ENCODE measurements around the gene NCAPD3. TPM values are rescaled to one million over a fixed set of nuclear protein-coding genes. Genes with fewer than 3 reads are reported as not detected.

NCAPD3 gene
- total and polyA plus RNA-seq, 2 of the 13 experiments (the other 11 are each of a cell fraction or from before 2014, with no cell fraction given) = 20.7 to 25.6 TPM

DNA sequence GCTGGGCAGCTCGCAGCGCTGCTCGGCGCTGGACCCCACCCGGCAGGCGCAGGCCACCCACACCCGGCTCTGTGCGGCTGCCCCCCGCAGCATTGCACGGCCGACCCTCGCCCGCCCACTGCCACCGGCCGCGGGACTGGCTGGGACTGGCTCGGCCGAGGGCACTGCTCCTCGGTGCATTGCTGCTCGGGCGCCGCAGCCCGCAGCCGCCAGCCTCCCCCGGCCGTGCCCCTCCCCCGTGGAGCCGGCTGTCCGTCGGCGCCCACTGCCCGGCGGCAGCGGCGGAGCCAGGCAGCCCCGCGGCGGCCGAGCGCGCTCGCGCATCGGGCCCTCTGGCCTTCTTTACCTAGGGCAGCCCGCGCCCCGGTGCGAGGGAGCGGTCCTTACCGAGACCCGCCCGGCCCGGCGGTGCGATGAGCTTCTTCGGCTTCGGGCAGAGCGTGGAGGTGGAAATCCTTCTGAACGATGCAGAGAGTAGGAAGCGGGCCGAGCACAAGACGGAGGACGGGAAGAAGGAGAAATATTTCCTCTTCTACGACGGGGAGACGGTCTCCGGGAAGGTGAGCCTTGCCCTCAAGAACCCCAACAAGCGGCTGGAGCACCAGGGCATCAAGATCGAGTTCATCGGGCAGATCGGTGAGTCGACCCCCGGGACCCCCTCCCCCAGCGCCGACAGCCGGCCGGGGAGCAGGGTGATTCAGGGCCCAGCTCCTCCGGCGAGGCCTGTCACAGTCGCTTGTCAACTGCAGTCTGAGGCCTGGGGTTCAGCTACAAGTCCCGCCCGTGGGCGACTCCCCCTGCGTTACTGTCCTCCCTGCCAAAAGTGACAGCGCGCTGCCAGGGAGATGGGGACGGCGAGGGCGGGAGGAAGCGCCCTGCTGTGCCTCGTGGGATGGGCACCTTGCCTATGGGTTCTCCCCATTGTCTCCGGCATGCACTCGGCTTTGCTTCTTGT lies 1.2 kb upstream of the NCAPD3 start (continued):
- TF ChIP-seq, protein P1, sequence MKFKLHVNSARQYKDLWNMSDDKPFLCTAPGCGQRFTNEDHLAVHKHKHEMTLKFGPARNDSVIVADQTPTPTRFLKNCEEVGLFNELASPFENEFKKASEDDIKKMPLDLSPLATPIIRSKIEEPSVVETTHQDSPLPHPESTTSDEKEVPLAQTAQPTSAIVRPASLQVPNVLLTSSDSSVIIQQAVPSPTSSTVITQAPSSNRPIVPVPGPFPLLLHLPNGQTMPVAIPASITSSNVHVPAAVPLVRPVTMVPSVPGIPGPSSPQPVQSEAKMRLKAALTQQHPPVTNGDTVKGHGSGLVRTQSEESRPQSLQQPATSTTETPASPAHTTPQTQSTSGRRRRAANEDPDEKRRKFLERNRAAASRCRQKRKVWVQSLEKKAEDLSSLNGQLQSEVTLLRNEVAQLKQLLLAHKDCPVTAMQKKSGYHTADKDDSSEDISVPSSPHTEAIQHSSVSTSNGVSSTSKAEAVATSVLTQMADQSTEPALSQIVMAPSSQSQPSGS (CRISPR knock-in tag; IDR thresholded peaks at IDR 0.05) = no peak
- TF ChIP-seq ZNF34 (CRISPR knock-in tag; IDR thresholded peaks at IDR 0.05; ENCODE audit: borderline replicate concordance) = peak; percentile 35; the same call in 1 of the 2 replicates
- TF ChIP-seq ZNF431 (CRISPR knock-in tag; IDR thresholded peaks at IDR 0.05; ENCODE audit: borderline replicate concordance, low read depth) = 0 out of 2 replicates have a peak, but pooled peaks have one; percentile 59
- TF ChIP-seq ZFP82 (CRISPR knock-in tag; IDR thresholded peaks at IDR 0.05; ENCODE audit: borderline replicate concordance) = peak; percentile 81; the same call in 1 of the 2 replicates
- no peak for TF ChIP-seq ZSCAN29 (CRISPR knock-in tag; conservative IDR thresholded peaks at IDR 0.05)
- no peak for TF ChIP-seq ZNF841 (CRISPR knock-in tag; IDR thresholded peaks at IDR 0.05; ENCODE audit: borderline replicate concordance)
- no peak for TF ChIP-seq HNF4G (IDR thresholded peaks at IDR 0.05; ENCODE audit: borderline replicate concordance, low read depth, low read length)
- no peak for TF ChIP-seq HNF4G (CRISPR knock-in tag; IDR thresholded peaks at IDR 0.05; ENCODE audit: borderline replicate concordance, low read depth)
- TF ChIP-seq, protein P2, sequence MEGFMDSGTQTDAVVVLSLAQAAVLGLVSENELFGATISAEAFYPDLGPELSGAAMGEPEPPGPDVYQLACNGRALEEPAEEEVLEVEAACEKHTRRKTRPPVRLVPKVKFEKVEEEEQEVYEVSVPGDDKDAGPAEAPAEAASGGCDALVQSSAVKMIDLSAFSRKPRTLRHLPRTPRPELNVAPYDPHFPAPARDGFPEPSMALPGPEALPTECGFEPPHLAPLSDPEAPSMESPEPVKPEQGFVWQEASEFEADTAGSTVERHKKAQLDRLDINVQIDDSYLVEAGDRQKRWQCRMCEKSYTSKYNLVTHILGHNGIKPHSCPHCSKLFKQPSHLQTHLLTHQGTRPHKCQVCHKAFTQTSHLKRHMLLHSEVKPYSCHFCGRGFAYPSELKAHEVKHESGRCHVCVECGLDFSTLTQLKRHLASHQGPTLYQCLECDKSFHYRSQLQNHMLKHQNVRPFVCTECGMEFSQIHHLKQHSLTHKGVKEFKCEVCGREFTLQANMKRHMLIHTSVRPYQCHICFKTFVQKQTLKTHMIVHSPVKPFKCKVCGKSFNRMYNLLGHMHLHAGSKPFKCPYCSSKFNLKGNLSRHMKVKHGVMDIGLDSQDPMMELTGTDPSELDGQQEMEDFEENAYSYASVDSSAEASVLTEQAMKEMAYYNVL (CRISPR knock-in tag; IDR thresholded peaks at IDR 0.05; ENCODE audit: borderline replicate concordance) = no peak
- peak; percentile 79; the same call in 1 of the 2 replicates for TF ChIP-seq ZNF558 (CRISPR knock-in tag; IDR thresholded peaks at IDR 0.05; ENCODE audit: borderline replicate concordance)
- TF ChIP-seq GPN1 (CRISPR knock-in tag; IDR thresholded peaks at IDR 0.05; ENCODE audit: borderline replicate concordance) = no peak
- TF ChIP-seq ZFX (CRISPR knock-in tag; IDR thresholded peaks at IDR 0.05; ENCODE audit: low read depth) = peak; percentile 37
- peak; percentile 82 for TF ChIP-seq ZNF777 (CRISPR knock-in tag; IDR thresholded peaks at IDR 0.05)
- no peak for TF ChIP-seq SP5 (CRISPR knock-in tag; IDR thresholded peaks at IDR 0.05; ENCODE audit: borderline replicate concordance, low read depth)
- TF ChIP-seq SATB2 (CRISPR knock-in tag; IDR thresholded peaks at IDR 0.05) = no peak
- TF ChIP-seq EZH2 (conservative IDR thresholded peaks at IDR 0.05; ENCODE audit: low read depth, low read length) = no peak
- TF ChIP-seq ZNF367 (CRISPR knock-in tag; IDR thresholded peaks at IDR 0.05; ENCODE audit: borderline replicate concordance) = no peak
- TF ChIP-seq ZNF772 (CRISPR knock-in tag; IDR thresholded peaks at IDR 0.05) = peak; percentile 19; the same call in 1 of the 2 replicates
- TF ChIP-seq SMAD1 (CRISPR knock-in tag; IDR thresholded peaks at IDR 0.05; ENCODE audit: borderline replicate concordance, low read depth) = 0 out of 2 replicates have a peak, but pooled peaks have one; percentile 44
- TF ChIP-seq HOXA9 (CRISPR knock-in tag; IDR thresholded peaks at IDR 0.05; ENCODE audit: borderline replicate concordance) = no peak
- TF ChIP-seq ZNF282 (IDR thresholded peaks at IDR 0.05; ENCODE audit: partially characterized antibody) = no peak
- 0 out of 2 replicates have a peak, but pooled peaks have one; percentile 1 for TF ChIP-seq SPEN (CRISPR knock-in tag; IDR thresholded peaks at IDR 0.05; ENCODE audit: low read depth)
- TF ChIP-seq EEA1 (CRISPR knock-in tag; IDR thresholded peaks at IDR 0.05; ENCODE audit: borderline replicate concordance) = no peak
- TF ChIP-seq TAF15 (IDR thresholded peaks at IDR 0.05; ENCODE audit: low read depth, low read length, poor library complexity, severe bottlenecking) = no peak
